WERI-Rb-1 (cell line): ENCODE data around the gene CEBPZ.

Source experiments
- DNase-seq: peaks from one replicate; pipeline ENCODE4 v3.0.0-alpha.2; 2020
- H3K27ac ChIP-seq: fragments of 250-450 bp; sonication (Bioruptor Pico); 2 replicates; pipeline ENCODE4 v1.5.1; 2020; ENCODE audit warnings: mild to moderate bottlenecking, moderate library complexity
- H3K27me3 ChIP-seq: fragments of 250-450 bp; sonication (Bioruptor Pico); 2 replicates; pipeline ENCODE4 v1.5.1; 2021; ENCODE audit warnings: mild to moderate bottlenecking, low read depth, moderate library complexity; ENCODE audit not compliant: insufficient read depth, severe bottlenecking
- H3K36me3 ChIP-seq: fragments of 250-450 bp; sonication (Bioruptor Pico); 2 replicates; pipeline ENCODE4 v1.5.1; 2020; ENCODE audit warnings: mild to moderate bottlenecking, moderate library complexity
- H3K4me3 ChIP-seq: 2 replicates; pipeline ENCODE4 v1.5.1; 2011; ENCODE audit warnings: low read depth, mild to moderate bottlenecking, control low read depth, low read length
- H3K9me3 ChIP-seq: fragments of 250-450 bp; sonication (Bioruptor Pico); 2 replicates; pipeline ENCODE4 v1.5.1; 2021; ENCODE audit warnings: mild to moderate bottlenecking, moderate library complexity; ENCODE audit not compliant: severe bottlenecking
- CTCF ChIP-seq: IDR thresholded peaks from 2 replicates; pipeline ENCODE4 v1.5.1; 2011; ENCODE audit warnings: low read depth, mild to moderate bottlenecking, control low read depth, inconsistent platforms, low read length

The CEBPZ gene

GRCh38 chr2:37231241-37232130 lies at the start of gene CEBPZ, which contains the start of gene NDUFAF7:
TSS of gene CEBPZ (minus strand) at chr2:37231596. CDS start at chr2:37231567, 29 bp downstream.
TSS of gene NDUFAF7 (plus strand) at chr2:37231658. CDS start at chr2:37231706, 48 bp downstream.
- no peak for TF ChIP-seq CTCF
- Histone ChIP-seq H3K27me3 (no peaks in the 10 kb centered on the region), H3K9me3 (no peaks in the 10 kb centered on the region), H3K36me3 (peaks cover 49% of the 10 kb centered on the region), H3K27ac (peak within 1 kb of the TSS; percentile 88), H3K4me3 (peak within 1 kb of the TSS; percentile 89)
- peak; percentile 93 for DNase-seq

- H3K9me3 ChIP-seq, result no peaks in the 10 kb centered on the region
- no peak for TF ChIP-seq CTCF
- peaks cover 90% of the 10 kb centered on the region for H3K36me3 ChIP-seq
- no peaks in the 10 kb centered on the region for H3K27me3 ChIP-seq
- DNase-seq, result no peak
- H3K4me3 ChIP-seq, result no peak overlapping the region
- no peak overlapping the region for H3K27ac ChIP-seq
Observed at GRCh38 chr2:37276291-37276690, 44.9 kb upstream of the CEBPZ start.

- no peaks in the 10 kb centered on the region for H3K9me3 ChIP-seq
- H3K27ac ChIP-seq, result no peak overlapping the region
- no peaks in the 10 kb centered on the region for H3K27me3 ChIP-seq
- TF ChIP-seq CTCF, result no peak
- H3K36me3 ChIP-seq, result peaks cover 84% of the 10 kb centered on the region
- DNase-seq, result no peak
- H3K4me3 ChIP-seq, result no peak overlapping the region
Observed at GRCh38 chr2:37274359-37274965, 43.1 kb upstream of the CEBPZ start.

- no peaks in the 10 kb centered on the region for H3K9me3 ChIP-seq
- H3K36me3 ChIP-seq, result peaks cover 91% of the 10 kb centered on the region
- TF ChIP-seq CTCF, result no peak
- no peak overlapping the region for H3K27ac ChIP-seq
- no peak for DNase-seq
- no peaks in the 10 kb centered on the region for H3K27me3 ChIP-seq
- no peak overlapping the region for H3K4me3 ChIP-seq
Observed at GRCh38 chr2:37271376-37272067, 40.1 kb upstream of the CEBPZ start.

GRCh38 chr2:37268111-37268510 lies 36.7 kb upstream of the CEBPZ start:
- Histone ChIP-seq H3K27me3 (no peaks in the 10 kb centered on the region), H3K36me3 (peaks cover 76% of the 10 kb centered on the region), H3K27ac (no peak overlapping the region), H3K9me3 (no peaks in the 10 kb centered on the region), H3K4me3 (no peak overlapping the region)
- DNase-seq, result no peak
- TF ChIP-seq CTCF, result no peak
